ENCODE data around the gene DSCAM. TPM values are rescaled to one million over a fixed set of nuclear protein-coding genes. Genes with fewer than 3 reads are reported as not detected.

Gene DSCAM
- total RNA-seq, 2 donors from 2014 or later = not detected

DNA sequence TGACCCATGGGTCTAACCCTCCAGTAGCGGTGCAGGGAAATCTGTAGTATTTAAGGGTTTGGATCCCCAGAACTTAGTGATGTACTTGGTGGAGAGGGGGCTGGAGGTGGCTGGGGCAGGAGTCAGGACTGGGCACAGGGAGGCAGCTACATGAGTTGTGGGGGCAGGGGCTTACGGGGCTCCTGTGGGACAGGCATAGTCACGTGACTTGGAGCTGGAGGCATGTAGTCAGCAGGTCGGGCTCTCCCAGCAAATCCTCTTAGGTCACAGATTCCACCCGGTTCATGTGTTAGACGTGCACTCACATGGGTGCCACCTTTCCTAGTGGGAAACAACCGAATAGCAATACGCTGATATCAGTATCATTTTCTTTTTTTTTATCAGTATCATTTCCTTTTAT is 867.6 kb downstream of the DSCAM start:
- ATAC-seq = no peak
- H3K4me1 Mint-ChIP-seq (ENCODE audit: low read depth in 2 of 2) = no peaks in the 10 kb centered on the region

GRCh38 chr21:39976800-39977199 is 870.2 kb downstream of the DSCAM start:
- no peak overlapping the region for H3K4me3 Mint-ChIP-seq
- no peaks in the 10 kb centered on the region for H3K36me3 Mint-ChIP-seq
- H3K4me1 Mint-ChIP-seq (ENCODE audit: low read depth in 2 of 2) = no peaks in the 10 kb centered on the region
- no peak for ATAC-seq
- no peaks in the 10 kb centered on the region for H3K27me3 Mint-ChIP-seq
- DNase-seq (ENCODE audit: low spot score) = no peak
- peaks cover 7% of the 10 kb centered on the region for H3K9me3 Mint-ChIP-seq
- no peak overlapping the region for H3K27ac Mint-ChIP-seq

More for the DNA sequence above, 867.6 kb downstream of the DSCAM start:
- Mint-ChIP-seq H3K36me3 (no peaks in the 10 kb centered on the region), H3K4me3 (no peak overlapping the region), H3K27me3 (no peaks in the 10 kb centered on the region), H3K27ac (no peak overlapping the region), H3K9me3 (peaks cover 7% of the 10 kb centered on the region)
- no peak for DNase-seq (ENCODE audit: low spot score)

GRCh38 chr21:39972976-39973770 is 873.8 kb downstream of the DSCAM start:
- H3K4me1 Mint-ChIP-seq (ENCODE audit: low read depth in 2 of 2) = no peaks in the 10 kb centered on the region
- H3K27ac Mint-ChIP-seq = no peak overlapping the region
- no peaks in the 10 kb centered on the region for H3K36me3 Mint-ChIP-seq
- H3K4me3 Mint-ChIP-seq = no peak overlapping the region
- ATAC-seq (no peak), DNase-seq (ENCODE audit: low spot score) (no peak)
- H3K27me3 Mint-ChIP-seq = peaks cover 0 to 2% of the 10 kb centered on the region in 2 donors
- peaks cover 6% of the 10 kb centered on the region for H3K9me3 Mint-ChIP-seq

GRCh38 chr21:39972471-39972870 is 874.5 kb downstream of the DSCAM start:
- no peak for DNase-seq (ENCODE audit: low spot score)
- ATAC-seq = no peak
- Mint-ChIP-seq H3K4me1 (ENCODE audit: low read depth in 2 of 2) (no peaks in the 10 kb centered on the region), H3K27ac (no peak overlapping the region), H3K27me3 (peaks cover 0 to 2% of the 10 kb centered on the region in 2 donors), H3K9me3 (peaks cover 3% of the 10 kb centered on the region), H3K36me3 (no peaks in the 10 kb centered on the region), H3K4me3 (no peak overlapping the region)

- no peak for ATAC-seq
- H3K4me1 Mint-ChIP-seq (ENCODE audit: low read depth in 2 of 2) = no peaks in the 10 kb centered on the region
These were observed 875.0 kb downstream of the DSCAM start for GRCh38 chr21:39971956-39972355.

DNA sequence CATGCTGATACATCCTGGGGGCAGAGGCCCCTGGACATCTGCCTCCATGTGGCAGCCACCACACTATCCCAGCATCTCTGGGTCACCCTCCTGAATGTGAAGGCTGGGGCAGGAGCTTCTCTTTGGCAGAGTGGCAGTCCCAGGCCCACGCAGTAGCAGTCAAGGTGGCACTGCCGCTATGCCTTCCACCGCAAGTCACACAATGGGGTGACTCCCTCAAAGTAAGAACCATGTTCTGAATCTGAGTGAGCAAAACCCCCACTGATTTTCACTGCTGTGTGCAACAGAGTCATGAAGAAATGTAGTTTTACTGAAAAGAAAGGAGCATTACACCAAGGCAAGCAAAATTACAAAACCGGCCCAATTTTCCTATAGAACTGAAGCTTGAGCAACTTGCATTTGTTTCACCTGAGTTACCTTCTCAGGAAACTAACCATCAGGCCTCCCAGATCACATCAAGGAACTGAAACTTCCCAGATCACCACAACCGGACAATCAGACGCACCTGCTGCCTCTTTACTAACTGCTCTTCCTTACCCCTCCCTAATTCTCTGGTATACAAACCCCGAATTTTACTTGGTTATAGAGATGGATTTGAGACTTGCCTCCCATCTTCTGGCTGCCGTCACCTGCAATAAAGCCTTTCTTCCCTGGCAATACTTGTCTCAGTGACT is 877.1 kb downstream of the DSCAM start:
- H3K27ac Mint-ChIP-seq = no peak overlapping the region
- no peaks in the 10 kb centered on the region for H3K36me3 Mint-ChIP-seq
- ATAC-seq (no peak), DNase-seq (ENCODE audit: low spot score) (no peak)
- no peaks in the 10 kb centered on the region for H3K4me1 Mint-ChIP-seq (ENCODE audit: low read depth in 2 of 2)
- H3K27me3 Mint-ChIP-seq = peaks cover 0 to 2% of the 10 kb centered on the region in 2 donors
- H3K9me3 Mint-ChIP-seq = peaks cover 3% of the 10 kb centered on the region
- H3K4me3 Mint-ChIP-seq = no peak overlapping the region

More at GRCh38 chr21:39971956-39972355, 875.0 kb downstream of the DSCAM start:
- DNase-seq (ENCODE audit: low spot score) = no peak
- Mint-ChIP-seq H3K9me3 (peaks cover 3% of the 10 kb centered on the region), H3K4me3 (no peak overlapping the region), H3K27ac (no peak overlapping the region), H3K27me3 (peaks cover 0 to 2% of the 10 kb centered on the region in 2 donors), H3K36me3 (no peaks in the 10 kb centered on the region)

GRCh38 chr21:39968010-39968409 is 878.9 kb downstream of the DSCAM start:
- Mint-ChIP-seq H3K36me3 (peaks cover 2% of the 10 kb centered on the region), H3K27ac (no peak overlapping the region), H3K27me3 (peaks cover 0 to 2% of the 10 kb centered on the region in 2 donors), H3K4me1 (ENCODE audit: low read depth in 2 of 2) (no peaks in the 10 kb centered on the region), H3K9me3 (peaks cover 9% of the 10 kb centered on the region), H3K4me3 (no peak overlapping the region)
- no peak for DNase-seq (ENCODE audit: low spot score)
- ATAC-seq = no peak

GRCh38 chr21:39966786-39967185 is 880.2 kb downstream of the DSCAM start:
- Mint-ChIP-seq H3K36me3 (peaks cover 7% of the 10 kb centered on the region), H3K27me3 (peaks cover 0 to 2% of the 10 kb centered on the region in 2 donors), H3K27ac (no peak overlapping the region), H3K4me1 (ENCODE audit: low read depth in 2 of 2) (no peaks in the 10 kb centered on the region), H3K4me3 (no peak overlapping the region), H3K9me3 (peaks cover 18% of the 10 kb centered on the region)
- DNase-seq (ENCODE audit: low spot score) = no peak
- no peak for ATAC-seq

DNA sequence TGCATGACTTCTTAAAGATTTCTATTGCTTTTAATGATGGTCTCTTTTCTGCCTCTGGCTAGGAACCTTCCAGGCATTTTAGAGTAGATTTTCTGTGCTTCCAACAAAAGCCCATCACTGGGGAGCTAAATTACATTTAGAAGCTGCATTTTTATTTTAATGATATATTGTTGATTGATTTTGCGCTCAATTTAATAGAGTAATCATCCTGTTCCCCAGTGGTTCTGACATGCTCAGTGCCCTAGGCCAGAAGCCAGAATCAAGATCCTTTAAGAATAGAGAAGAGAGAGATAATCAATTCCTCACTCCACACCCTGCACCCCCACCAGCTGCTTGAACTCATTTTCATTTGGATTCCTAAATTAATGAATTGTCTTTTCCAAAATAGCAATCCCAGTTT is 881.9 kb downstream of the DSCAM start:
- Mint-ChIP-seq H3K9me3 (peaks cover 20% of the 10 kb centered on the region), H3K4me1 (ENCODE audit: low read depth in 2 of 2) (no peaks in the 10 kb centered on the region), H3K36me3 (peaks cover 16% of the 10 kb centered on the region), H3K27ac (no peak overlapping the region), H3K27me3 (no peaks in the 10 kb centered on the region), H3K4me3 (no peak overlapping the region)
- ATAC-seq = no peak
- DNase-seq (ENCODE audit: low spot score) = no peak

DNA sequence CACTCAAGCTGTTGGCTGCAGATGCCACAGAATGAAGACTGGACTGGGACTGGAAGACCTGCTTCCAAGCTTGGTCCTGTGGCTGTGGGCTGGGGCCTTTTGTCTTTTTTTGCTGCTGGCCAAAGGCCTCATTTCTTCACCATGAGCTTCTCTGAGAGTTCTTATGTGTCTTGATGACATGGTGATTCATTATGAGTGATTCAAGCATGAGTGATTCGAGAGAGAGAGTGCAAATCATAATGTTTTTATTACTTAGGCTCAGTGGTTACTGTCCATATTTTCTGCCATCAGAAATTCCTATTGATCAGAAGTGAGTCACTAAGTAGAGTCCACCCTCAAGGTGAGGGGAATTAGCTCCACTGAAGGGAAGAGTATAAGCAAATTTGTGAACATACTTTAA is 885.7 kb downstream of the DSCAM start:
- DNase-seq (ENCODE audit: low spot score) (no peak), ATAC-seq (no peak)
- no peak overlapping the region for H3K27ac Mint-ChIP-seq
- H3K36me3 Mint-ChIP-seq = peaks cover 18% of the 10 kb centered on the region
- peaks cover 22% of the 10 kb centered on the region for H3K9me3 Mint-ChIP-seq
- H3K4me1 Mint-ChIP-seq (ENCODE audit: low read depth in 2 of 2) = no peaks in the 10 kb centered on the region
- H3K27me3 Mint-ChIP-seq = no peaks in the 10 kb centered on the region
- H3K4me3 Mint-ChIP-seq = no peak overlapping the region
